Measurements from ENCODE around the gene ID2. TPM values are rescaled to one million over a fixed set of nuclear protein-coding genes. Genes with fewer than 3 reads are reported as not detected.

The ID2 gene
- 240 and 390 TPM in 2 replicates for total RNA-seq (2014; rRNA removed)
- 114 TPM for polyA plus RNA-seq (2012)

- DNase-seq (ENCODE audit: low read depth) = peak; percentile 99
Measured at GRCh38 chr2:8681786-8682692, at the start of gene ID2. Gene ID2 (plus strand): TSS chr2:8682056. CDS start chr2:8682166, 110 bp downstream.

- DNase-seq (ENCODE audit: low read depth) = no peak
Measured at GRCh38 chr2:8632755-8633154, 49.1 kb upstream of the ID2 start.

DNA sequence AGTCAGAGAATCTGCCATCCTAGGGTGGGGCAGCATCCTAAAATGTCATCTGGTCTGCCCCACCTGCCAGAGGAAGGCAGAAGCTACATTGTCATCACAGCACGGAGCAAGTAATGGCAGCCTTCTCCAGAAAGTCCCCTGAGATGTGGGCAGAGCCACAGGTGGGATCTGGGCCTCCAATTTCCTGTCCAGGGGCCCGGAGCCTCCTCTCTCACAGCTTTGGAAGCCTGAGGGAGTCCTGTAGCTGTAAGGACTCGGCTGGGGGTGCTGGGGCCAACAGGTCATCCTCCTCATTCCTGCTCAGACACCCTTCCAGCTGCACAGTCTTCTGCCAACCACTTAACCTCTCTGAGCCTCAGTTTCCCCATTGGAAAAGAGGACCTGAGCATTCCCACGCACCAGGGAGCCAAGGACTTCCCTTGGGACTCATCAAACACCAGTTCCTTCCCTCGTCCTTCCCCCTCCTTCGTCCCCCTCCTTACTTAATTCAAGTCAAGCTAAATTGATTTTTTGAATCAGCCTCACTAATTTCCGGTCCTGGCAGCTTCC, 48.6 kb upstream of the ID2 start:
- no peak for DNase-seq (ENCODE audit: low read depth)

- peak; percentile 82 for DNase-seq (ENCODE audit: low read depth)
Measured at GRCh38 chr2:8633735-8634313, 48.0 kb upstream of the ID2 start.

DNA sequence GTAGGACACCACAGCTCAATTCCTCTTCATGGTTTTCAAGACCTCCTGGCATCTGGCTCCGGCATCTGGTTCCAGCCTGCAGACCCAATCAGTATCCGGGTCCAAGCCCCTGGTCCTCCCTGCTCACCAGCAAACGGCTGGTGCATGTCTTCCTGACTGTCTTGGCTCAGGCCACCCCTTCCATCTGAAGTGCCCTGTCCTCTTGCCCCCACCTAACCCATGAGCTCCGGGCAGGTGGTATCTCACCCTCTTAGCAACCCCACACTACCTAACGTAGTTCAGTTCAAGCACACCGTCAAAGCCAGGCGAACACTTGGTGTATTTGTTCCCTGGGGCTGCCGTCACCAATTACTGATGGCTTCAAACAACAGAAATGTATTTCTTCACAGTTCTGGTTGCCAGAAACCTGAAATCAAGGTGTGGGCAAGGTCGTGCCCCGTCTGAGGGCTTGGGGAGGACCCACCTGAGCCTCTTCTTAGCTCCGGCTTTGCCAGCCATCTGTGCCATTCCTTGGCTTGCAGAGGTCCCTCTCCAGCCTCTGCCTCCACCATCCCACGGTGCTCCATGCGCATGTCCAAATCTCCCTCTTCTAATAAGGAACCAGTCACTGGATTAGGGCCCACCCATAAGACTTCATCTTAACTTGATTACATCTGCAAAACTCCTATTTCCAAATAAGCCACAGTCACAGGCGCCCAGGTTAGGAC, 47.2 kb upstream of the ID2 start:
- no peak for DNase-seq (ENCODE audit: low read depth)

GRCh38 chr2:8636041-8636491, 45.8 kb upstream of the ID2 start:
- DNase-seq (ENCODE audit: low read depth) = no peak

DNA sequence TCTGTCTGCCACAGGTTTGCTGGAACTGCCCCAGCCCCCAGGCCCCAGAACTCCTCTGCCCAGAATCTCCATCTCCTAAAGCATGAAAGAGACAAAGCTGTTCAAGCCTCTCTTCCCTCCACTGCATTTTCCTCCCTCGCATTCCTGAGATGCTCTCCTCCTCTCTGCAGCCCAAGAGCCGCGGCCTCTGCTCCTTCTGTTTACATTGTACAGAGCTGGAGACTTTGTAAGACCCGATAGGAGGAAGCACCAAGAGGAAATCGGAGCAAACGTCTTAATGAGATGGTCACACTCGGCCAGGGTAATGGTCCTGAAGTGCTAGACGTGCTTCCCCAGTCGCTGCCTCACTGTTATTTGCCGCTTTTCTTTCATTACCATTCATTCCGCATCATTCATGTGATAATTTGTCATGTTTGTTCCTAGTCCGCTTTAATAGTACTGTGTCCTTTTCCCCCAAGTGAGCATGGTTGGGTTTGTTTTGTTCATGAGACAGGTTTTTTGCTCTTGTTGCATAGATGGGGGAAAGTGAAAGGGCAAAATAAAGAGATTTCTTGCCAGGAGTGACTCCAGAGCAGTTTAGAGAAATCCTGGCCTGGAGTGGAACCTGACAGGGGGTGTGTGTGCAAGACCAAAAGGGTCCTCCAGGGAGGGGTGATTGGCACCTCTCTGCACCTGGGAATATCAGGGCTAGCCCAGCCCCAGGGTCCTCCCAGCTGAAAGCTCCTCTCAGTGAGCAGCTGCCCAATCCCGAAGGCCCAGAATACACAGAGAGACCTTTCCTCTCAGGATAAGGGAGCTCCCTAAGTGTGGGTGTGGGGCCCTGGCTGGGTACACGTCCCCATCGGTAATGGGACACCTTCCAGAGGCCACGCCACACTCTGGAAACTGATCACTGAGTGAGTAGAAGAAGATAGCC, 44.9 kb upstream of the ID2 start:
- DNase-seq (ENCODE audit: low read depth) = no peak

GRCh38 chr2:8638327-8638726, 43.5 kb upstream of the ID2 start:
- no peak for DNase-seq (ENCODE audit: low read depth)

- DNase-seq (ENCODE audit: low read depth) = no peak
Measured at GRCh38 chr2:8639122-8639635, 42.7 kb upstream of the ID2 start.

GRCh38 chr2:8640498-8640897, 41.4 kb upstream of the ID2 start:
- no peak for DNase-seq (ENCODE audit: low read depth)

DNA sequence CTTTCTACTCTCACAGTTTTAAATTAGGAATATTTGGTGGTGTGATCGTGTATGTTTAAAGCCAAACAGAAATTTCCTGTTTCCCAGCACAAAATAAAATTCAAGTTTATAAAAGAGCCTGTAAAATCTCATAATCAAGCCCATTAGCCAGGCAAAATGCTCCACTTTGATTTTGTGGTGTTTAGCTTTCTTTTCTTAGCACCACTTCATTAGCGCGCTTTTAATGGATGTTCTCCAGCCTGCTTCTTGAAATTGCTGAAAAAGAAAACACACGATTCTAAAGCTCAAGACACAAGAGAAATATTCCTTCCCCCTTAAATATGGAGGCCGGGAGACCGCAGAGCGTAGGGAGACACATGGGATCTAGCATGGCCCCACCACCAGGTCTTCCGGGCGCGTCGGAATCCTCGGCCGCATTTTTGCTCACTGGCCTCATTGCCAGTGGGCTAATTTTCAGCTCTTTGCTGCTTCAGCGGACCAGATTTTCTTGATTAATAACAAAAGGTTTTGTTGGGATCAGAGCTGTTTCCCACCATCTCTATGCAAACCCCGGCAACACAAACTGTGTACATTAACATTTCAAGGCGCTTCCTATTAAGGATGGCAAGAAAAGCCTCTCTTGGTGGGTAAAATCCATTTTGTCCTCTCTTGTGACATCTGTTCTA, 40.4 kb upstream of the ID2 start:
- no peak for DNase-seq (ENCODE audit: low read depth)

DNA sequence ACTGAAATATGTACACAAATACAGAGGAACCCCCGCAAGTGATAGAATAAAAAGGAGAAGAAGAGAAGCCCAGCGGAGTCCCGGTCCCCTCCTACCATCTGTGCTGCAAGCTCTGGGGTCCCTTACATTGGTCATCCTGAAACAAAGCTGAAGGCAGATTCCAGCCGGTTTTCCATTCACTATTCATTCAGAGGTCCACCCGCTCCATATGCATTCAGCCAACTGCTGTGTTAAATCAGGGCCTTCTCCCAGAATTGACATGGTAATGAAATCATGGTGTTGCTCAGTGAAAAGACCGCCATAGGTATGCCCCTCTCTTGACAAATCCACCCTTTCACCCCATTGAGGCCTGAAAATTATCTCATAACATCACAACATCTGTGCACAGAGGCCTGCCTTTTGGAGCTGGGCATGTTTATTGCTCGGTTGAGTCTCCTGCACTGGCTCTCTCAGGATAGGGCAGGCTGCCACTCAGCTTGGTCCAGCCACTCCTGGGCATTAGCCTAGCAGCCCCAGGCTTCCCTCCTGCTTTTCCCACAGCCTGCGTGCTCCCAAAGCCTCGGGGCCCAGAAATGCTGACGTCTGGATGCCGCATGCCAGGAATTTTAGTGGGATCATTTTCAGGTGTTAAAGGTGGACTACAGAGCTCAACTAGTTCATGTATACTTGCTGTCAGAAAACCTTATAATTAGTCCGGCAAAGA, 39.3 kb upstream of the ID2 start:
- no peak for DNase-seq (ENCODE audit: low read depth)

DNA sequence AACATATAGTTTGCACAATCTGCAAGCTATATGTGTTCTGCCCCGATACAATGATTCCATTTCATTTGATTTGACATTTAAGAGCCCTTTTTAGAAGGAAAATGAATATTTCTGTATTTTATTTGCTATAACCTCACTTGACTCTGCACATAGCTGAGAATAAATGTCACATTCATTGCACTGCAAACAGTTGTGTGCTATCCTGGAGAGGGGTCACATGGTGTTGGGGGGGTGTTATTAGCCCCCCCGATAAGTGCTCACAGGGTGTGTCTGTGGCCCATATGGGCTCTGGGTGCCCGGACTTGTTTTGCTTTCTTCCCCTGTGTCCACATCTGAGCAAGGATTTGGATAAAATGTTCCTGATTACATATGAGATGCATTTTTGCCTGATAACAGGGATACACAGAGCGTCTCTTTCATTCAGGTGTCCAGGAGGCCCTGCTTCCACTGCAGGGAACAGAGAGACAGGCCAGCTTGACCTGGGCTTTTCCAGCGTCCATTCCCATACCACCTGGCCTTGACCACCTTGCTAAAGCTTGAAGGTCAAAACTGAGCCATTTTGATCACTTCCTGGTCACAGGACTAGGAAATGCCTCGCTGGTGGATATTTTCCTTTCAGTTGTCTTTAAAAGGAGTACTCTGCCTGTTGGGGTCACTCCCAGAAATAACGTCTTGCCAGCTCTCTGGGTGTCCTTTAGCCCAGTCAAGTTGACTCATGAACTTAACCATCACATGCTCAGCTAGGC, 38.4 kb upstream of the ID2 start:
- no peak for DNase-seq (ENCODE audit: low read depth)

DNA sequence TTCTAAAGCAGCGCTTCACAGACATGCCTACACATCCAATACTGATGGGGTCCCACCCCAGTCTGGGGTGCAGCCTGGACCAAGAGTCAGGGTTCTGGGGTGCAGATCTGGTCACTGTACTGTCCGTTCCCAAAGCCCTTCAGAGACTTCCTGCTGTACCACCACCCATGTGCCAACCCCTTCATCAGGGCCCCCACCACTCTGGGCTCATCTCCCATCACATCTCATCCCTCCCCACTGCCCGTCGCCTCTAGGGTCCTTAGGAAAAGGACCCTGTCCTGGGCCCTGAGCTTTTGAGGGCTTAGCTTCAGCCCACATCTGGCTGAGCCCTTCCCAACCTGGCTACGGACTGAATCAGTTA, 37.9 kb upstream of the ID2 start:
- DNase-seq (ENCODE audit: low read depth) = no peak

DNA sequence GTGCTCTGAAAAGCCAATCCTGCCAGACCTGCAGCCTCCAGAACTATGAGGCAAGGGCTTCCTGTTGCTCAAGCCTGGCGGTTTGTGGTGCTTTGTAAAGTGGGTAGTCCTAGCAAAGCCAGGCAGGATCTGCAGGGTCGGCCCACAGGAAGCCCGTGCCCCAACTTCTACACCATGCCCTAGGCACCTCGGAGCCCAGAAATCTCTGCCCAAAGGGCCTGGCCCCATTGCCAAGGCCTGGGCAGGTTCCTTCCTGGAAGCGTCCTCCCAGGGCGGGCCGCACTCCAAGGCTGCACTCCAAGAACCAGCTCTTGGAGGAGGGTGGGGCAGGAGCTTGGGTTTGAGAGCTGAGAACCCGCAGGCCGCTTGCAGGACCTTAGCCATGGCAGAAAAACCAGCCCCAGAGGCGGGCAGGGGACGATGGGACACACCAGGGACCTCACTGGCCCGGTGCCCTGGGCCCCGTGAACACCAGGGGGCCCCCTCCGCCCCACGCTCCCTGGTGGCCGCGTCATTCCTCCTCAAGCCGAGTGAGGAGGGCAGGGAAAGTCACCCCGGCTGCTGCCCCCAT, 37.2 kb upstream of the ID2 start:
- no peak for DNase-seq (ENCODE audit: low read depth)

DNA sequence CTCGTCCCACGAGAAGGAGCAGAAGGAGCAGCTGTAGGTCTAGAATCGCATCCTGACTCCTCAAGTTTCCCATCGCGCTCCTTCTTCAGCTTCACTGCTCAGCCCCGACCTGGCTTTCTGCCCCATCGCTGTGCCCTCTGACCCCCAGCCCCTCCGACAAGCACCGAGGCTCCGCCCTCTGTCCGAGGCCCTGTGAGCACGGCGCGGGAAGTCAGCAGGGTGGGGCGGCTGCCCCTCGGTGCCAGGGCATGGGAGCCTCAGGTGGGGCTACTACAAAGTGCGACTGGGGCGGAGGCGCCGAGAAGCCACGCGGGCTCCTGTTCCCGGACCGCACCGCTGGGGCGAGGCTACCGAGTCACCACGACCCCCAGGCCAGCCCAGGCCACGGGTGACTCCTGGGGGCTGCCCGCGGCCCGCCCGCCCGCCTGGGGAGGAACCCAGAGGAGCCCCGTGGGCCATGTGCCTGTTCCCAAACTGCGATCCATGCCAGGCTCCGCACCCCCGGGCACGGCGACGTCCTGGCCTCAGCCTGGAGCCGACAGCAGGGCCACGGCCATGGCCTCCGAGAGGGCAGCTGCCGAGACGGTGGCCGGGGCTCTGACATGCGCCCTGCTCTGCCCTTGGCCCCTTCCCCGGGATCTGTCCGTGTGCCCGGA, 36.6 kb upstream of the ID2 start:
- no peak for DNase-seq (ENCODE audit: low read depth)

DNA sequence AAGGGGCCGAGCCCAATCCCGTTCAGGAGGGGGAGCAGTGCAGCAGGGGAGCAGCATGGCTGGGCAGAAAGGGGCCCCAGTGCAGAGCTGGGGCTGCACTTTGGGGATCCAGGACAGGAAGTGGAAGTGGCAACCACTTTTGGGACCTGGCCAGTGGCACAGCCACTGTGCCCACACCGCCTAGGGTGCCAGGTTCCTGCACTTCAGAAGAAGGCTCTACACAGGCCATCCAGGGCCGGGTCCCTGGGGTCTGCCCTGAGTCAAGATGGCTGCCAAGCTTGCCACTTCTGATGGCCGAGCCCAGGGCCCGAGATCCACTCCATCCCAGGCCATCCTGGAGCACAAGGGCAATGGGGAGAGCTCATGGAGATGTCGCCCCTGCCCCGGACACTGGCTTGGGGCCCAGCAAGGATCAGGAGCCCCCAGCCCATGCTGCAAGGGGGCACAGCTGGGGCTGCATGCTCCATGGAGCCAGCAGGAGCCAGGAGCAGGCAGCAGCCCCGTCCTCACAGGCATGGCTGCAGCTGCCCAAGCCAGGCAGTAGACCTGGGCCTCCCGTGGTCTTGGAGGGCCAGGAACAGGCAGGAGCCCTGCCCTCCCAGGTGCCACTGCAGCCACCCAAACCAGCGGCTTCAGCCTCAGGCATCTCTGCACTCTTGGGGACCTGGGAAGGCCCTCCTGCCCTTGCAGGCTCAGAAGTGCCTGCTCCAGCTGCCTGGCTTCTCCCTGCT, 35.0 kb upstream of the ID2 start:
- no peak for DNase-seq (ENCODE audit: low read depth)
